ENCODE data around the gene EFCAB14.

EFCAB14 gene, protein sequence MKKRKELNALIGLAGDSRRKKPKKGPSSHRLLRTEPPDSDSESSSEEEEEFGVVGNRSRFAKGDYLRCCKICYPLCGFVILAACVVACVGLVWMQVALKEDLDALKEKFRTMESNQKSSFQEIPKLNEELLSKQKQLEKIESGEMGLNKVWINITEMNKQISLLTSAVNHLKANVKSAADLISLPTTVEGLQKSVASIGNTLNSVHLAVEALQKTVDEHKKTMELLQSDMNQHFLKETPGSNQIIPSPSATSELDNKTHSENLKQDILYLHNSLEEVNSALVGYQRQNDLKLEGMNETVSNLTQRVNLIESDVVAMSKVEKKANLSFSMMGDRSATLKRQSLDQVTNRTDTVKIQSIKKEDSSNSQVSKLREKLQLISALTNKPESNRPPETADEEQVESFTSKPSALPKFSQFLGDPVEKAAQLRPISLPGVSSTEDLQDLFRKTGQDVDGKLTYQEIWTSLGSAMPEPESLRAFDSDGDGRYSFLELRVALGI

GRCh38 chr1:46718727-46719622 lies at the start of gene EFCAB14:
TSS of gene EFCAB14 (minus strand) at chr1:46719114. CDS start at chr1:46718087, 1,027 bp downstream.
- H3K27ac ChIP-seq: peak within 1 kb of the TSS; percentile 89
- no peak for TF ChIP-seq CTCF (conservative IDR thresholded peaks at IDR 0.05)

DNA sequence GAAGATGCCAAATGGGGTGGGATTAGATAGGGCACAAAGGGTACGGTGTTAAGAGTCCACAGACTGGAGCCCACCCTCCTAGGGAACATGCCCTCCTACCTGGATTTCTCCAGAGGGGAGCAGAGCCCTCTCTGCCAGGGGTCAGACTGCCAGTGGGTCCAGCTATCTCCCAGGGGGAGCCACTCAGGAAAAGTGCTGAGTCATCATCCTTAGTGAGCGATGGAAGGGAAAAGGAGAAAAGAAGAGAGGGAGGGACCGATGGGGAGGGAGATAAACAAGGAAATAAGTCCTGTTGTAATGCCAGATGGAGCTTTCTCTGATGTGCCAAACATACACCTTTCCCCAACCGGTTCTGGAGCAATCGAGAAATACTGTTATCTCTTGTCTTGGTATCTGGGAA lies 49.5 kb upstream of the EFCAB14 start:
- no peak overlapping the region for H3K27ac ChIP-seq
- TF ChIP-seq CTCF (conservative IDR thresholded peaks at IDR 0.05): no peak

- H3K27ac ChIP-seq: no peak overlapping the region
- no peak for TF ChIP-seq CTCF (conservative IDR thresholded peaks at IDR 0.05)
Measured at GRCh38 chr1:46767649-46768282, 48.9 kb upstream of the EFCAB14 start.

GRCh38 chr1:46764402-46764801 lies 45.5 kb upstream of the EFCAB14 start:
- no peak overlapping the region for H3K27ac ChIP-seq
- TF ChIP-seq CTCF (conservative IDR thresholded peaks at IDR 0.05): no peak

DNA sequence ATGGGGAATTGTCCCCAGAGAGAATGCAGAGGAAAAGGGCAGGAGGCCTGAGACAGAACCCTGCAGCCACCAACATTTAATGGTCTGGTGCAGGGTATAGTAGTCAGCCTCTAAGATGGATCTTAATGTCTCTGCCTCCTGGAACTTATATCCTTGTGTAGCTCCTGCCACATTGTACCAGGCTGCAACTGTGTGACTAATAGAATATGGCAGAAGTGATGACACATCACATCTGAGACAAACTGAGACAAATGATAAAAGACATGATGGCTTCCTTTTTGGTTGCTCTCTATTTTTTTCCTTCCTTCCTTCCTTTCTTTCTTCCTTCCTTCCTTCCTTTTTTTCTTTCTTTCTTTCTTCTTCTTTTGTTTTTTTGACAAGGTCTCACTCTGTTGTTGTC lies 42.8 kb upstream of the EFCAB14 start:
- no peak overlapping the region for H3K27ac ChIP-seq
- no peak for TF ChIP-seq CTCF (conservative IDR thresholded peaks at IDR 0.05)

GRCh38 chr1:46760558-46761166 lies 41.7 kb upstream of the EFCAB14 start:
- H3K27ac ChIP-seq: no peak overlapping the region
- TF ChIP-seq CTCF (conservative IDR thresholded peaks at IDR 0.05): no peak

All from VCaP (cell line).